Measurements from ENCODE around the gene GAB4. TPM values are rescaled to one million over a fixed set of nuclear protein-coding genes. Genes with fewer than 3 reads are reported as not detected.
"Not testable (repeated sequence)": the region's sequence is repeated elsewhere in the genome, so short reads cannot be mapped to it uniquely, and the experiment has no call there.

The GAB4 gene
- total RNA-seq, 1 experiment from 2014 or later, result not detected

GRCh38 chr22:17046566-17047348 lies 38.7 kb upstream of the GAB4 start:
- intact Hi-C loops (cut with micrococcal nuclease; ENCODE audit: unreplicated experiment), result no loop called here
- Mint-ChIP-seq H3K27ac (ENCODE audit: unreplicated experiment) (no peak overlapping the region), H3K4me1 (ENCODE audit: low read depth, unreplicated experiment) (no peaks in the 10 kb centered on the region), H3K4me3 (ENCODE audit: low read depth, unreplicated experiment) (no peak overlapping the region), H3K27me3 (ENCODE audit: unreplicated experiment) (peaks cover 35% of the 10 kb centered on the region), H3K9me3 (ENCODE audit: low read depth, unreplicated experiment) (no peaks in the 10 kb centered on the region), H3K36me3 (ENCODE audit: insufficient read depth, unreplicated experiment) (no peaks in the 10 kb centered on the region)
- DNase-seq, result no peak
- no TSS peak for BruUV-seq (replicated peaks)
- TF ChIP-seq, protein P1, sequence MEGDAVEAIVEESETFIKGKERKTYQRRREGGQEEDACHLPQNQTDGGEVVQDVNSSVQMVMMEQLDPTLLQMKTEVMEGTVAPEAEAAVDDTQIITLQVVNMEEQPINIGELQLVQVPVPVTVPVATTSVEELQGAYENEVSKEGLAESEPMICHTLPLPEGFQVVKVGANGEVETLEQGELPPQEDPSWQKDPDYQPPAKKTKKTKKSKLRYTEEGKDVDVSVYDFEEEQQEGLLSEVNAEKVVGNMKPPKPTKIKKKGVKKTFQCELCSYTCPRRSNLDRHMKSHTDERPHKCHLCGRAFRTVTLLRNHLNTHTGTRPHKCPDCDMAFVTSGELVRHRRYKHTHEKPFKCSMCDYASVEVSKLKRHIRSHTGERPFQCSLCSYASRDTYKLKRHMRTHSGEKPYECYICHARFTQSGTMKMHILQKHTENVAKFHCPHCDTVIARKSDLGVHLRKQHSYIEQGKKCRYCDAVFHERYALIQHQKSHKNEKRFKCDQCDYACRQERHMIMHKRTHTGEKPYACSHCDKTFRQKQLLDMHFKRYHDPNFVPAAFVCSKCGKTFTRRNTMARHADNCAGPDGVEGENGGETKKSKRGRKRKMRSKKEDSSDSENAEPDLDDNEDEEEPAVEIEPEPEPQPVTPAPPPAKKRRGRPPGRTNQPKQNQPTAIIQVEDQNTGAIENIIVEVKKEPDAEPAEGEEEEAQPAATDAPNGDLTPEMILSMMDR (IDR thresholded peaks at IDR 0.05; ENCODE audit: unreplicated experiment), result no peak
- CTCF ChIA-PET, result no interaction called here

DNA sequence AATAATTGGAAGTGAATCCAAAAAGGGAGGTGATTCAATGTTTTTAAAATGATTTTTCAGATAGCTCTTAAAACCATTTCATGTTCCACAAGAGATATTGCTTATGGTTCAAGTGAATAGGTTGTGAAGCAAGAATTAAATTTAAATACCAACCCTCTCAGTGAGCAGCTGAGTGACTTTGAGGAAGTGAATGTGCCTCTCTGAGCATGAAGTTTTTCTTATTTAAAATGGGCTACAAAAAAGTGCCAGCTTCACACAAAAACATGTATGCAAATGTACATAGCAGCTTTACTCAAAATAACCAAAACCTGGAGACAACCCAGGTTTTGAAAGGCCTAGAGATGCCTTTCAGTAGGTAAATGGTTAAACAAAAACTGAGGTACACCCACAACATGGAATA lies 35.5 kb upstream of the GAB4 start:
- Mint-ChIP-seq H3K9me3 (ENCODE audit: low read depth, unreplicated experiment) (no peaks in the 10 kb centered on the region), H3K4me3 (ENCODE audit: low read depth, unreplicated experiment) (no peak overlapping the region), H3K27ac (ENCODE audit: unreplicated experiment) (no peak overlapping the region), H3K27me3 (ENCODE audit: unreplicated experiment) (peaks cover 27% of the 10 kb centered on the region), H3K36me3 (ENCODE audit: insufficient read depth, unreplicated experiment) (no peaks in the 10 kb centered on the region), H3K4me1 (ENCODE audit: low read depth, unreplicated experiment) (no peaks in the 10 kb centered on the region)
- BruUV-seq (replicated peaks), result no TSS peak
- TF ChIP-seq, protein P1 (IDR thresholded peaks at IDR 0.05; ENCODE audit: unreplicated experiment), result no peak
- CTCF ChIA-PET, result no interaction called here
- DNase-seq, result no peak
- intact Hi-C loops (cut with micrococcal nuclease; ENCODE audit: unreplicated experiment), result no loop called here

DNA sequence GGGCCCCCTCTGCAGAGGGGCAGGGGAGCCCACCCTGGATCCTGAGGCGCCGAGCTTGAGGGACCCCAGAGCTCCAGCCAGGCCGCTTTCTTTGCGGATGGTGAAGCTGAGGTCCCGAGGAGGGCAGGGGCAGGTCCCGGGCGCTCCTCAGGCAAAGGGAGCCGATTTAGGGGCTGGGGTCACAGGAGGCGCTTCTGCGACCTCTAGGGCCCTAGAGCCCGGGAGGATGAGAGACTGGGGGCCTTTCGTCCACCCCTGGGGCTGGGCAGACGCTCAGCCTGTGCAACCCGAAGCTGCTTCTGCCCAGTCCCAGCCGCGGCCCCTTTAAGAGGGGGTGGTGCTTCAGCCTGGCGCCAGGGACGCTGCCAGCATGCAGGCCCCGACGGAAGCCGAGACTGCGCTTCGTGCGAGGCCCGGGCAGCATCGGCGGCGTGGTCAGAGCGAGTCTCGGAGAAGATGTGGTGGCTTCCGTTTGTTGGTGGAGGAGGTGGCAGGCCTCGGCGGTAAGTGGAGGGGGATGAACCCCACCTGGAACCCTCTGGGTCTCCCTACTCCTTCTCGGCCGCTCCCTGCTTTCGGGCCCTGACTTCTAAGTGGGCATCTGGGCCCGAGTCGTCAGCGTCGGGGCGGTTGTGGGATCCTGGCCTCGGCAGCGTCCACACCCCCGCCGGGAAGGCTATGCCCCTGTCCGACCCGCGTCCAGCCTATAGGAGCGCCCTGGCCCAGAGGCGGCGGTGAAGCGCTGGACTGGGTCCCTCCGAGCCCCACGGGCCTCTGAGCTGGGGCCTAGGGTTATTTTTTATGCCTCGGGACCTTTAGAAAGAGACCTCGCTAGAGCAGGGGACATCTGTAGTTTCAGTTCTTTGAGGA lies 29.1 kb upstream of the GAB4 start:
- BruUV-seq (replicated peaks); DNase-seq; CTCF ChIA-PET: not testable (repeated sequence)

DNA sequence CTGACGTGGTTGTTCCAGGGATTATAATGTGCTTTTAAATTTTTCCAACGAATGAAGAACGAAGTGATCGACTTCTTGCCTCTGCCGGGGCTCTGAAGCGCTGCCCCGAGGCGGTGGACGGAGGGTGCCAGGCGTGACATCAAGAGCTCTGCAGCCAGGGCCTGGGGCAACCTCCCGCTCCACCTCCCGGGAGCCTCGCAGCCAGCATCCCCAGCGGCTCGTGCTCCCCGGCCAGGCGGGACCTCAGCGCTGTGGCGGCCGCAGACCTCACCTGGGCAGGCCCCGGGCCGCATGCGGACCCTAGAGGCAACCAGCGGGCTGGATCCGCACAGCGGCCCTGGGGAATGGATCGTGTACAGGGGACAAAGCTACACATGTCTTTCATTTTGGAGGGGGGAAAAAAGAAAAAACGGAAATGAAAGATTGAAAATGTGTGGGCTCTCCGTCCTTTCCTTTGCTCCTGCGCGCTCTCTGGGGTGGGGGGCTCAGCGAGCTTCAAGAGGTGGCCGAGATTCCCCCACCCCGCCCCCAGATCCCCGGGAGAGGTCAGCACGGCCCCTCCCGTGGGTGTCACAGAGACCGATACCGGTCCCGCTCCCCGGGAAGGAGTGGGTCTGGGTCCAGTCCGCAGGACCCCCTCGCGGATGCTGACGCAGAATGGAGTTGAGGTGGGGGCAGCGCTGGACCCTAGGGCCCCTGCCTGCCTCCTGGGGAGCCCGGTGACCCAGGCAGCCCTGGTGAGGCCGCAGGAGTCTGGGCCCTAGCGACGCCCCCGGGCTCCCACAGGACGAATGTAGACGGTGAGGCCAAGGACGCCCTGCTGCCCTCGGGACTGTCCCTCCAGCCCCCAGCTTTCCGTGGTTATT lies 28.2 kb upstream of the GAB4 start:
- intact Hi-C loops (cut with micrococcal nuclease; ENCODE audit: unreplicated experiment); CTCF ChIA-PET; DNase-seq: not testable (repeated sequence)

More for the DNA sequence above, 29.1 kb upstream of the GAB4 start:
- H3K36me3 Mint-ChIP-seq (ENCODE audit: insufficient read depth, unreplicated experiment); H3K4me1 Mint-ChIP-seq (ENCODE audit: low read depth, unreplicated experiment); H3K27ac Mint-ChIP-seq (ENCODE audit: unreplicated experiment); intact Hi-C loops (cut with micrococcal nuclease; ENCODE audit: unreplicated experiment); H3K4me3 Mint-ChIP-seq (ENCODE audit: low read depth, unreplicated experiment); H3K9me3 Mint-ChIP-seq (ENCODE audit: low read depth, unreplicated experiment): not testable (repeated sequence)
- H3K27me3 Mint-ChIP-seq (ENCODE audit: unreplicated experiment), result peaks cover 20% of the 10 kb centered on the region

DNA sequence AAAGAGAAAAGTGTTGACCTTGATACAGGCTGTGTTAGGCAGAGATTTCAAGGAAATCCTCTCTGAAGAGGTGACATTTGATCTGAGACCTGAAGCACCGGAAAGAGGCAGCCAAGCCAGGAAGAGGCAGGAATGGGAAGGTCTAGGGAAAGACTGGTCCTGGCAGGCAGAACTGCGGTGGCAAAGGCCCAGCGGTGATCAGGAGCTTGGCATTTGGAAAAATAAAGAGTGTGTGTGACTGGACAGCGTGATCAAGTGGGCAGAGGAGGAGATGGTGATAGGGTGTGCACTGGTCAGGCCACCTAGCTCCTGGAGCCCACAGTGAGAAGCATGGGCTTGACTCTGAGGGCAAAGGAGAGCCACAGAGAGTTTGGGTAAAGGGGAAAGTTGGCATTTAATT lies 27.2 kb upstream of the GAB4 start:
- Mint-ChIP-seq H3K27me3 (ENCODE audit: unreplicated experiment) (peaks cover 20% of the 10 kb centered on the region), H3K4me3 (ENCODE audit: low read depth, unreplicated experiment) (no peak overlapping the region), H3K27ac (ENCODE audit: unreplicated experiment) (no peak overlapping the region), H3K4me1 (ENCODE audit: low read depth, unreplicated experiment) (no peaks in the 10 kb centered on the region), H3K9me3 (ENCODE audit: low read depth, unreplicated experiment) (no peaks in the 10 kb centered on the region), H3K36me3 (ENCODE audit: insufficient read depth, unreplicated experiment) (no peaks in the 10 kb centered on the region)
- no peak for DNase-seq
- CTCF ChIA-PET, result no interaction called here
- TF ChIP-seq, protein P1 (IDR thresholded peaks at IDR 0.05; ENCODE audit: unreplicated experiment), result no peak
- intact Hi-C loops (cut with micrococcal nuclease; ENCODE audit: unreplicated experiment), result no loop called here
- no TSS peak for BruUV-seq (replicated peaks)

More for the DNA sequence above, 28.2 kb upstream of the GAB4 start:
- H3K4me3 Mint-ChIP-seq (ENCODE audit: low read depth, unreplicated experiment); H3K9me3 Mint-ChIP-seq (ENCODE audit: low read depth, unreplicated experiment); H3K4me1 Mint-ChIP-seq (ENCODE audit: low read depth, unreplicated experiment); H3K27ac Mint-ChIP-seq (ENCODE audit: unreplicated experiment); BruUV-seq (replicated peaks); H3K36me3 Mint-ChIP-seq (ENCODE audit: insufficient read depth, unreplicated experiment): not testable (repeated sequence)
- H3K27me3 Mint-ChIP-seq (ENCODE audit: unreplicated experiment), result peaks cover 20% of the 10 kb centered on the region

GRCh38 chr22:17034532-17034931 lies 26.5 kb upstream of the GAB4 start:
- BruUV-seq (replicated peaks); intact Hi-C loops (cut with micrococcal nuclease; ENCODE audit: unreplicated experiment); H3K4me3 Mint-ChIP-seq (ENCODE audit: low read depth, unreplicated experiment); H3K27ac Mint-ChIP-seq (ENCODE audit: unreplicated experiment); H3K36me3 Mint-ChIP-seq (ENCODE audit: insufficient read depth, unreplicated experiment); H3K9me3 Mint-ChIP-seq (ENCODE audit: low read depth, unreplicated experiment); DNase-seq; CTCF ChIA-PET; H3K4me1 Mint-ChIP-seq (ENCODE audit: low read depth, unreplicated experiment): not testable (repeated sequence)
- H3K27me3 Mint-ChIP-seq (ENCODE audit: unreplicated experiment), result peaks cover 20% of the 10 kb centered on the region

DNA sequence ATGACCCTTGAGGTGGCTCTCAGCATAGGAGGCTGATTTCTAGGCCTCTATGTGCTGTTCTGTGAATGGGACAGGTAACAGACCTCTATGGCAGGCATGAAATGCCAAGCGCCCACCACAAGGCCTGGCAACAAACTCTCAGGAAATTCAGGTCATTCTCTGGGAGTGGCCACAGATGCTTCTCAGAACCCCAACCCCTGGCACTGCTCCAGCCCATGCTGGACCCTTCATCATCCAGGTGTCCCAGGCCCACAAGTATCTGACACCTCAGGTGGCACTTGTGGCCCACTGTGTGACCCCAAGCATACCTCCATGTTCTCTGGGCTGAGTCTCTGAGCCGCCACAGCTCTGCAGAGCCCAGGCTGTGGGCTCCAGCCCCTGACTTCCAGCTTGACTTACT lies 24.3 kb upstream of the GAB4 start:
- H3K4me3 Mint-ChIP-seq (ENCODE audit: low read depth, unreplicated experiment); H3K36me3 Mint-ChIP-seq (ENCODE audit: insufficient read depth, unreplicated experiment); DNase-seq; H3K4me1 Mint-ChIP-seq (ENCODE audit: low read depth, unreplicated experiment); CTCF ChIA-PET; H3K27ac Mint-ChIP-seq (ENCODE audit: unreplicated experiment); BruUV-seq (replicated peaks); intact Hi-C loops (cut with micrococcal nuclease; ENCODE audit: unreplicated experiment); H3K9me3 Mint-ChIP-seq (ENCODE audit: low read depth, unreplicated experiment): not testable (repeated sequence)
- H3K27me3 Mint-ChIP-seq (ENCODE audit: unreplicated experiment), result peaks cover 20% of the 10 kb centered on the region

Data from Calu3 (cell line).